GM13977 (cell line): ENCODE results near the gene STKLD1.
"Not testable (repeated sequence)": the region's sequence is repeated elsewhere in the genome, so short reads cannot be mapped to it uniquely, and the experiment has no call there.

Experiments
- DNase-seq: peaks from one replicate; pipeline ENCODE4 v3.0.0; 2012; ENCODE audit warnings: low spot score
- in situ Hi-C: fragments of 300-500 bp; cut with MboI; formaldehyde crosslinking; loops from one replicate; pipeline ENCODE4 v1.12.0; 2022; ENCODE audit warnings: low sequenced_read_pairs, low pct_unique_long_range_greater_than_20kb, mixed read lengths, inconsistent platforms; ENCODE audit not compliant: unreplicated experiment
- TF ChIP-seq, protein P1 (sequence below): IDR thresholded peaks from 2 replicates; pipeline ENCODE4 v1.5.1; 2012; ENCODE audit warnings: mild to moderate bottlenecking, control low read depth; ENCODE audit not compliant: insufficient read depth; ENCODE audit errors: extremely low read depth, missing control alignments

The STKLD1 gene

GRCh38 chr9:133375116-133375723, 946 bp upstream of the STKLD1 start:
- in situ Hi-C loops = no loop called here
- TF ChIP-seq, protein P1, sequence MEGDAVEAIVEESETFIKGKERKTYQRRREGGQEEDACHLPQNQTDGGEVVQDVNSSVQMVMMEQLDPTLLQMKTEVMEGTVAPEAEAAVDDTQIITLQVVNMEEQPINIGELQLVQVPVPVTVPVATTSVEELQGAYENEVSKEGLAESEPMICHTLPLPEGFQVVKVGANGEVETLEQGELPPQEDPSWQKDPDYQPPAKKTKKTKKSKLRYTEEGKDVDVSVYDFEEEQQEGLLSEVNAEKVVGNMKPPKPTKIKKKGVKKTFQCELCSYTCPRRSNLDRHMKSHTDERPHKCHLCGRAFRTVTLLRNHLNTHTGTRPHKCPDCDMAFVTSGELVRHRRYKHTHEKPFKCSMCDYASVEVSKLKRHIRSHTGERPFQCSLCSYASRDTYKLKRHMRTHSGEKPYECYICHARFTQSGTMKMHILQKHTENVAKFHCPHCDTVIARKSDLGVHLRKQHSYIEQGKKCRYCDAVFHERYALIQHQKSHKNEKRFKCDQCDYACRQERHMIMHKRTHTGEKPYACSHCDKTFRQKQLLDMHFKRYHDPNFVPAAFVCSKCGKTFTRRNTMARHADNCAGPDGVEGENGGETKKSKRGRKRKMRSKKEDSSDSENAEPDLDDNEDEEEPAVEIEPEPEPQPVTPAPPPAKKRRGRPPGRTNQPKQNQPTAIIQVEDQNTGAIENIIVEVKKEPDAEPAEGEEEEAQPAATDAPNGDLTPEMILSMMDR = peak; percentile 40
- DNase-seq = peak; percentile 74

GRCh38 chr9:133377280-133377679, 1.1 kb downstream of the STKLD1 start:
- DNase-seq, in situ Hi-C loops: not testable (repeated sequence)

DNA sequence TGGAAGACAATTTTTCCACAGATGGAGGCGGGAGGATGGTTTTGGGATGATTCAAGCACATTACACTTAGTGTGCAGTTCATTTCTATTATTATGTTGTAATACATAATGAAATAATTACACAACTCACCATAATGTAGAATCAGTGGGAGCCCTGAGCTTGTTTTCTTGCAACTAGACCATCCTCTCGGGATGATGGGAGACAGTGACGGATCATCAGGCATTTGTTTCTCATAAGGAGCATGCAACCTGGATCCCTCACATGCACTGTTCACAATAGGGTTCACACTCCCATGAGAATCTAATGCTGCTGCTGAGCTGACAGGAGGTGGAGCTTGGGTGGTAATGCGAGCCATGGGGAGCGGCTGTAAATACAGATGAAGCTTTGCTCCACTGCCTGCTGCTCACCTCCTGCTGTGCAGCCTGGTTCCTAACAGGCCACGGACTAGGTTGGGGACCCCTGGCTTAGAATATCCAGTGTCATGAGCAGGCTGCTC, 1.6 kb downstream of the STKLD1 start:
- TF ChIP-seq, protein P1 = no peak
- no peak for DNase-seq
- in situ Hi-C loops = no loop called here

DNA sequence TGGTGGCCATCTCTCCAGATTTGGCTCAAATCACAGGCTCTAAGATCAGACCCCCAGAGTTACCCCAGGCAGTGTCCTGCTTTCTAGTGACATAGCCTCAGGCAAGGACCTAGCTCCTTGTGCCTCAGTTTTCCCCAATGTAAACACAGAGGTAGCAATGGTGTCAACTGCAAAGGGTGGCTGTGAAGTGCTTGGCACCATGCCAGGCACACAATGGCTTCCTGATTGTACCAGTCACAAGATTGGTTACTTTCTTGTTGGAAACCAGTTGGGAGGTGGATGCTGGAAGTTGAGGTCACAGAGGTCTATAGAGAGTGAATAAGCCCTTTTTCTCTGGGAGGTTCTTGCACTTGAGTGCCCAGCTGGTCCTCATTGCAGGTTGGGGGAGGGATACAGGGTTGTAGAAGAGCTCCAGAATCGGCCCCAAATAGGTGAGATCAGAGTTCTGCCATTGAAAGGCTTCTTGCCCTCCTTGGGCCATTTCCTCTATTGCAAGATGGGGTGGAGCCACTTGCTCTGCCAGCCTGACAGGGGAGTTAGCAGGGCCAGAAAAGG, 2.3 kb downstream of the STKLD1 start:
- no peak for DNase-seq
- in situ Hi-C loops = no loop called here
- TF ChIP-seq, protein P1 = no peak

GRCh38 chr9:133379153-133380086, 3.3 kb downstream of the STKLD1 start:
- in situ Hi-C loops = no loop called here
- no peak for DNase-seq
- TF ChIP-seq, protein P1 = no peak

DNA sequence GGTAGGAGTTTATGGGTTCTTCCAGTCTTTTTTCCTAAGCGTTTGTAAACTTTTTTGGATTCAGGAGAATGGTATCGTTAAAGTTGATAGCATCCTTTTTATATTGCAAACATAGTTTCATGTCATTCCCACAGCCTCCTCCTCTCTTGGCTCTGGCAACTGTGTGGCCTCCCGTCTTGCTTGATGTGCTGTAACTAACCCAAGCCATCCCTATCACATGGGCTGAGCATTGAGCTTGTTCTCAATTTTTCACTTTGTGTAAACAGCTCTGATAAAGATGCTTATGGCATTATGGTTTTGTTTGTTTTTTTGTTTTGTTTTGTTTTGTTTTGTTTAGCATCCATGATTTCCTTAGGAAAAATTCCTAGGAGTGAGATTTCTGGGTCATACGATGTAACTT, 4.6 kb downstream of the STKLD1 start:
- DNase-seq = no peak
- TF ChIP-seq, protein P1 = no peak
- in situ Hi-C loops = no loop called here
